MG63 (cell line): ENCODE results near the gene DUS1L. TPM values are rescaled to one million over a fixed set of nuclear protein-coding genes. Genes with fewer than 3 reads are reported as not detected.
A peak's percentile ranks its signal among the peaks of the same experiment; 100 is the strongest.

ENCODE experiments used
- DNase-seq: peaks from one replicate; pipeline ENCODE4 v3.0.0-alpha.2; 2020
- H3K27me3 ChIP-seq: fragments of 250-450 bp; sonication (Bioruptor Pico); 2 replicates; pipeline ENCODE4 v1.5.1; 2020; ENCODE audit warnings: mild to moderate bottlenecking, moderate library complexity
- H3K36me3 ChIP-seq: fragments of 250-450 bp; sonication (Bioruptor Pico); 2 replicates; pipeline ENCODE4 v1.5.1; 2020; ENCODE audit warnings: mild to moderate bottlenecking, moderate library complexity
- H3K4me3 ChIP-seq: fragments of 250-450 bp; sonication (Bioruptor Pico); 2 replicates; pipeline ENCODE4 v1.5.1; 2020; ENCODE audit warnings: mild to moderate bottlenecking, moderate library complexity
- H3K9me3 ChIP-seq: fragments of 250-450 bp; sonication (Bioruptor Pico); 2 replicates; pipeline ENCODE4 v1.5.1; 2020; ENCODE audit warnings: mild to moderate bottlenecking, moderate library complexity
- total RNA-seq: library from RNA; depleted of rRNA; stranded (reverse); fragments of >200 nt; shearing (Covaris generic); gene quantifications from 2 replicates; pipeline ENCODE4 v1.2.3, GENCODE V29; 2014; ENCODE audit warnings: low replicate concordance

Gene DUS1L
- total RNA-seq, 1 experiment from 2014 or later: 104 TPM

GRCh38 chr17:82055023-82055964 is 10.3 kb downstream of the DUS1L start:
- Histone ChIP-seq H3K27me3 (no peaks in the 10 kb centered on the region), H3K36me3 (peaks cover 71% of the 10 kb centered on the region), H3K4me3 (no peak overlapping the region), H3K9me3 (no peaks in the 10 kb centered on the region)
- no peak for DNase-seq

DNA sequence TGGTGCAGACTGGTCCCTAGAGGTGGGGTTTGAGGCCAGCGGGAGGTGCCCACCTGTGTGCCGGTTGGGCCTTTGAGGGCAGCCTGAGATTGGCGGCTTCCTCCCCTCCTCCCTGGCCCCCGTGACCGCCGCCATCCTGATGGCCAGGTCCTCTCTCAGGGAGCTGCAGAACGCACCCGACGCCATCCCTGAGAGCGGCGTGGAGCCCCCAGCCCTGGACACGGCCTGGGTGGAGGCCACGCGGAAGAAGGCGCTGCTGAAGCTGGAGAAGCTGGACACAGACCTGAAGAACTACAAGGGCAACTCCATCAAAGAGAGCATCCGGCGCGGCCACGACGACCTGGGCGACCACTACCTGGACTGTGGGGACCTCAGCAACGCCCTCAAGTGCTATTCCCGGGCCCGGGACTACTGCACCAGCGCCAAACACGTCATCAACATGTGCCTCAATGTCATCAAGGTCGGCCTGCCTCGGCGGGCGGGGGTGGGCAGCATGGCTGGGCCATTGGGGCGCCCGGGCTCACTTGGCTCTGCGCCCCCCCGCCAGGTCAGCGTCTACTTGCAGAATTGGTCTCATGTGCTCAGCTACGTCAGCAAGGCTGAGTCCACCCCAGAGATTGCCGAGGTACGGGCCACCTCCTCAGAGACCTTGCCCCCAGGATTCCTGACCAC is 11.1 kb downstream of the DUS1L start:
- DNase-seq: no peak
- Histone ChIP-seq H3K4me3 (no peak overlapping the region), H3K36me3 (peaks cover 71% of the 10 kb centered on the region), H3K27me3 (no peaks in the 10 kb centered on the region), H3K9me3 (no peaks in the 10 kb centered on the region)

- DNase-seq: no peak
These were observed 11.9 kb downstream of the DUS1L start for GRCh38 chr17:82053556-82054263.

DNA sequence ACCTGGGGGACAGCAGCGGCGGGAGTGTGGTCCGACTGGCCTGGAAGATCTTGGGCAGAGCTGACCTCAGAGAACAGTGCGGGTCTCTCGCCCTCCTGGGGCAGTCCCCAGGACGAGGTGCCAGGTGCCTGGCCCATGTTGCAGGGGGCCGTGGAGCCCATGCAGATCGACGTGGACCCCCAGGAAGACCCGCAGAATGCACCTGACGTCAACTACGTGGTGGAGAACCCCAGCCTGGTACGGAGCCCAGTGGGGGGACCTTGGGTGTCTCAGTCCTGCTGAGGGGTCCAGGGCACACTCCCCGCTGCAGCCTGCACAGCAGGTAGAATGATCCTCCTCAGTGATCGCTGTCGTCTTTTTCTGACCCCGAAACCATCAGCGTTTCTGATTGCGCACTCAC is 12.5 kb downstream of the DUS1L start:
- no peak for DNase-seq
- Histone ChIP-seq H3K36me3 (peaks cover 62% of the 10 kb centered on the region), H3K4me3 (peak overlapping the region; percentile 69), H3K27me3 (no peaks in the 10 kb centered on the region), H3K9me3 (no peaks in the 10 kb centered on the region)

More at GRCh38 chr17:82053556-82054263, 11.9 kb downstream of the DUS1L start:
- H3K36me3 ChIP-seq: peaks cover 64% of the 10 kb centered on the region
- no peaks in the 10 kb centered on the region for H3K27me3 ChIP-seq
- H3K4me3 ChIP-seq: no peak overlapping the region; the same call in 1 of the 2 replicates
- H3K9me3 ChIP-seq: no peaks in the 10 kb centered on the region

DNA sequence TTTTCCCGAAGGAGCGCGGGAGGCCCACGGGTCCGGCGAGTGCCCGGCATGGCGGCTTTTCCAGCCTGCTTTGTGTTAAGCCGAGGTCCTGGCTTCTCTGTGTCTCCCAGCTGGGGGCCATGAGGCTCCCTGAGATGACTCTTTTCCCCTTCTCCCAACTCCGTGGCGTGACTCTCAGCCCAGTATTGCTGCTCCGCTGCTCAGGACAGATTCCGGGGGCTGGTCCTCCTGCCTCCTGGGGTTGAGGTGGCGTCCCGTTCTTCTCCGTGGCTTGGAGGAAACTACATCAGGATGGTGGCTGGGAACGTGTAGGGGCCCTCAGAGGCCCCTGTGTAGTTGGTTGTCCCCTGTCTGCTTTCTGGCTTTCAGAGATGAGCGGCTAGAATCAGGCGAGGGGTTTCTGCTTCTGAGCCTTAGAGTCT is 13.0 kb downstream of the DUS1L start:
- no peak for DNase-seq
- H3K27me3 ChIP-seq: no peaks in the 10 kb centered on the region

GRCh38 chr17:82051776-82052637 is 13.6 kb downstream of the DUS1L start, which contains the start of the genes GPS1 and RFNG:
GPS1 (plus strand) TSS chr17:82051898; CDS start chr17:82051932, 34 bp downstream.
RFNG (minus strand) TSS chr17:82051811; CDS start chr17:82051766, 45 bp downstream.
- peaks cover 55% of the 10 kb centered on the region for H3K36me3 ChIP-seq
- H3K27me3 ChIP-seq: no peaks in the 10 kb centered on the region
- DNase-seq: peak; percentile 75
- no peaks in the 10 kb centered on the region for H3K9me3 ChIP-seq
- H3K4me3 ChIP-seq: peak within 1 kb of the TSS; percentile 69

More for the DNA sequence above, 13.0 kb downstream of the DUS1L start:
- Histone ChIP-seq H3K9me3 (no peaks in the 10 kb centered on the region), H3K36me3 (peaks cover 59% of the 10 kb centered on the region), H3K4me3 (peak overlapping the region; percentile 69)

DNA sequence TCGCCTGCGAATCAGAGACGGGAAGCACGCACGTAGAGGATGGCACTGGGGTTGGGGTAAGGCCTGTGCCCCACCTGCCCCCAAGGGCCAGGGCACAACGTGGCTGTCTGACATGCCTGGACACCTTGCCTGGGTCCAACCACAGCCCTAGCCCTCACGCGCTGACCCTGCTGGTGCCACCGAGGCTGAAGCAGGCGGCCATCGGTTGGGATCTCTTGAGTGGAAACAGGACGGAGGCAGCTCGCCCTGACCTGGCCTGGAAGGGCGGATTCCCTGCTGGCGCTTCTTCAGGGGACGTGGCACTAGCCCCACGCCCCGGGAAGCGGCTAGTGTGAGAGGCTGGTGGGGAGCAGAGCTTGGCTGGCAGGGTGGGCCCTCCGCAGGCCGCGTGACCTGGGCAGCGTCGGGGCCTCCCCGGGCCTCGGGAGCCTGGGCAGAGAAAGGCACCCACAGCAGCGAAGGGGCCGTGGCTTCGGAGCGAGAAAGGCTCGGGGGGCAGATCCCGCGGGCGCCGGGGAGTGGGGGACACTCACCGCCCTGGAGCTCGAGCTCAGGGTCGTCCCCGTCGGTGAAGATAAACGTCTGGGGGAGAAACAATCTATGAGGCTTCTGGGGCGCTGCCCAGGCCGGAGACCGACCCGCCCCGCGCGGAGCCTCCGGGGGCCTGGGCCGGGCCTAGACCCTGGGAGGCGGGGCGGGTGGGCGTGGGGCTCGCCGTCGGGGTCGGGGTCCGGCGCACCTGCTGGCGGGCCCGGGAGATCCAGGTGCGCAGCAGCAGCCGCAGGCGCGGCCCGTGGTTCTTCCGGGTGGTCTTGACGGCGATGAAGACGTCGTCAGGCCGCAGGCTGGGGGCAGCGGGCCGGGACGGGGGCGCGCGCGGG is 14.6 kb downstream of the DUS1L start:
- H3K27me3 ChIP-seq: no peaks in the 10 kb centered on the region
- H3K4me3 ChIP-seq: peak overlapping the region; percentile 69
- H3K36me3 ChIP-seq: peaks cover 45% of the 10 kb centered on the region
- no peaks in the 10 kb centered on the region for H3K9me3 ChIP-seq
- DNase-seq: no peak

- Histone ChIP-seq H3K4me3 (peak overlapping the region; percentile 69), H3K9me3 (no peaks in the 10 kb centered on the region), H3K36me3 (peaks cover 39% of the 10 kb centered on the region), H3K27me3 (no peaks in the 10 kb centered on the region)
- no peak for DNase-seq
These were observed 15.3 kb downstream of the DUS1L start for GRCh38 chr17:82050152-82050760.

DNA sequence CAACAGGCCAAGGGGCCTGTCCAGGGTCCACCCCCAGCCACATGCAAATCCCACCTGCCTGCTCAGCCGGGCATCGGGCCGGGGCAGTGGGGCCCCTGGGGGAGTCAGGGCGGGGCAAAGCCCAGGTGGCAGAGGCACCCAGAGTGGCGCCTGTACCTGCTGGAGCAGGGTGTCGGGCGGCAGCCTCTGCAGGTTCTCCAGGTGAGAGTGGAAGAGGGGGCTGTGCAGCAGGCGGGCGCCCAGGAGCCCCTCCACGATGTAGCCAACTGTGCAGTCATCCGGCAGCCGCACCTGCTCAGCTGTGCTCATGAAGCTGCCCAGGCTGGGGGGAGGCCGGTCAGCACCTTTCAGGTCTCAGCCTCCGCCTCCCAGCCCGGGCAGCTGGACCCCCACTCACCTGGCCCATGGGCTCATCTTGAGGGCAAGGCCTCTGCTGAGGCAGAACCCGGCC is 16.1 kb downstream of the DUS1L start:
- Histone ChIP-seq H3K36me3 (peaks cover 32% of the 10 kb centered on the region), H3K4me3 (no peak overlapping the region), H3K9me3 (no peaks in the 10 kb centered on the region), H3K27me3 (no peaks in the 10 kb centered on the region)
- DNase-seq: no peak

- H3K27me3 ChIP-seq: no peaks in the 10 kb centered on the region
- no peak overlapping the region for H3K4me3 ChIP-seq
- no peak for DNase-seq
- H3K36me3 ChIP-seq: peaks cover 28% of the 10 kb centered on the region
- no peaks in the 10 kb centered on the region for H3K9me3 ChIP-seq
These were observed 16.5 kb downstream of the DUS1L start for GRCh38 chr17:82049106-82049505.

GRCh38 chr17:82048571-82048971 is 17.0 kb downstream of the DUS1L start:
- no peaks in the 10 kb centered on the region for H3K27me3 ChIP-seq
- H3K36me3 ChIP-seq: peaks cover 23% of the 10 kb centered on the region
- no peak overlapping the region for H3K4me3 ChIP-seq
- no peak for DNase-seq
- H3K9me3 ChIP-seq: no peaks in the 10 kb centered on the region

- Histone ChIP-seq H3K27me3 (no peaks in the 10 kb centered on the region), H3K36me3 (peaks cover 17% of the 10 kb centered on the region), H3K4me3 (no peak overlapping the region), H3K9me3 (no peaks in the 10 kb centered on the region)
- no peak for DNase-seq
These were observed 17.6 kb downstream of the DUS1L start for GRCh38 chr17:82047914-82048570.

DNA sequence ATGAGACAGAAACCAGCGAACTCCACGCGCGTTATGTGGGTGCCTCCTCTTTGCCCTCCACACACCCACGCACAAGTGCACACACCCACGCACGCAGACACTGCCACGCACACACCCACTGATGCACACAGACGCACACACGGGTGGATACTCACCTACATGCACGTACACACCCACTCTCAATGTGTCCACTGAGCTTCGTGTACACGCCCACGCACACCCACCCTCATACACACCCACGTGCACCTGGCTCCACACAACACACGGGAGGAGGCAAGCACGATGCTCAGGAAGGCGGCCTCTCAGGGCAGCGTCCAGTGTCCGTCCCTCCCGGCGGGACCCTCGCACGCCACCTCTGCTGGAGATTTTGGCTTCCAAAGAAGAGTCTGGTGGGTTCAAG is 18.2 kb downstream of the DUS1L start:
- H3K4me3 ChIP-seq: no peak overlapping the region
- peaks cover 17% of the 10 kb centered on the region for H3K36me3 ChIP-seq
- H3K9me3 ChIP-seq: no peaks in the 10 kb centered on the region
- no peaks in the 10 kb centered on the region for H3K27me3 ChIP-seq
- no peak for DNase-seq

DNA sequence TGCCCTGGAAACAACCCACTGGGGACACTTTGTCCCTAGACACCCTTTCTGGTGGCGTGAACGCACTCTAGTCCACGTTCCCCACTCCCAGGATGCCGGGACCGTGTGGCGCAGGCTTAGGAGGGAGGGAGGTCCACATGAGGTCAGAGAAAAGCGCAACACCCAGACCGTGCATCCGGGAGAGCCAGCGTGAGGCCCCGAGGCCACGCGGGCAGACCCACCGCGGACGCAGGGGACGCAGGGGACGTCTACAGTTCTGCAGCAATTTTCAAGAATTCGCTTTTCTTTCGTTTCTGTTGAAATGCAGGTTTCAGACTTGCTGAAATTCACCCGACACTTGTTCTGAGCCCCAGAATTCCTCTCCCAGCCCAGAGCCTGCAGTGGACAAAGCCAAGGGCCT is 18.7 kb downstream of the DUS1L start:
- Histone ChIP-seq H3K9me3 (no peaks in the 10 kb centered on the region), H3K27me3 (no peaks in the 10 kb centered on the region), H3K36me3 (peaks cover 17% of the 10 kb centered on the region), H3K4me3 (no peak overlapping the region)
- no peak for DNase-seq
